K562 (cell line): ENCODE results near the gene HNRNPCL1.

Source experiments
- CTCF ChIP-seq, 3 experiments: IDR thresholded peaks in 2 of 3; conservative IDR thresholded peaks in 1 of 3; 2 replicates each; pipeline ENCODE4 v1.5.1; 2011 to 2012; ENCODE audit warnings: low read length in 3 of 3, mild to moderate bottlenecking in 3 of 3, control low read depth in 2 of 3, improper control_type of control experiment in 1 of 3, inconsistent platforms in 1 of 3, low read depth in 1 of 3, mixed read lengths in 1 of 3, moderate library complexity in 1 of 3; ENCODE audit not compliant: insufficient read depth in 2 of 3
- EGR1 ChIP-seq: fragments of 450-650 bp; conservative IDR thresholded peaks from 2 replicates; pipeline ENCODE4 v1.6.1; 2017; ENCODE audit warnings: mild to moderate bottlenecking
- KDM5B ChIP-seq: fragments of 200-600 bp; sonication (generic); IDR thresholded peaks from 2 replicates; pipeline ENCODE4 v1.6.1; 2012; ENCODE audit warnings: low read depth, mild to moderate bottlenecking, moderate library complexity, low read length, control low read depth, inconsistent platforms; ENCODE audit not compliant: insufficient replicate concordance
- MNT ChIP-seq, 2 experiments: fragments of 450-650 bp; conservative IDR thresholded peaks; 2 replicates each; pipeline ENCODE4 v1.6.1; 2017; ENCODE audit warnings: mild to moderate bottlenecking in 2 of 2, moderate library complexity in 2 of 2
- SAFB2 ChIP-seq: fragments of 200-400 bp; formaldehyde crosslinking; IDR thresholded peaks from 2 replicates; pipeline ENCODE4 v1.6.1; 2018; ENCODE audit warnings: borderline replicate concordance, low read length, low read depth, moderate library complexity; ENCODE audit not compliant: severe bottlenecking
- SMC3 ChIP-seq: conservative IDR thresholded peaks from 2 replicates; pipeline ENCODE4 v1.6.1; 2011; ENCODE audit warnings: low read depth, low read length, improper control_type of control experiment; ENCODE audit not compliant: insufficient read depth
- ZNF318 ChIP-seq, 2 experiments: fragments of 450-650 bp; IDR thresholded peaks; 2 replicates each; pipeline ENCODE4 v1.6.1; 2016; ENCODE audit warnings: mild to moderate bottlenecking in 2 of 2, borderline replicate concordance in 1 of 2, low read depth in 1 of 2, moderate library complexity in 1 of 2

- no peak for TF ChIP-seq KDM5B
- TF ChIP-seq SAFB2: no peak
- TF ChIP-seq MNT (conservative IDR thresholded peaks at IDR 0.05): no peak
- TF ChIP-seq ZNF318 (IDR thresholded peaks at IDR 0.05; ENCODE audit: borderline replicate concordance in 1 of 2, low read depth in 1 of 2): no peak
- no peak for TF ChIP-seq CTCF (IDR thresholded peaks at IDR 0.05 in 2 of 3, conservative IDR thresholded peaks at IDR 0.05 in 1 of 3; ENCODE audit: insufficient read depth in 2 of 3, low read depth in 1 of 3, low read length in 3 of 3)
- TF ChIP-seq SMC3: no peak
- TF ChIP-seq EGR1: no peak
Observed at GRCh38 chr1:12810691-12811408, 37.7 kb downstream of the HNRNPCL1 start.
